Measurements from ENCODE around the gene TLDC2.

TLDC2 gene

DNA sequence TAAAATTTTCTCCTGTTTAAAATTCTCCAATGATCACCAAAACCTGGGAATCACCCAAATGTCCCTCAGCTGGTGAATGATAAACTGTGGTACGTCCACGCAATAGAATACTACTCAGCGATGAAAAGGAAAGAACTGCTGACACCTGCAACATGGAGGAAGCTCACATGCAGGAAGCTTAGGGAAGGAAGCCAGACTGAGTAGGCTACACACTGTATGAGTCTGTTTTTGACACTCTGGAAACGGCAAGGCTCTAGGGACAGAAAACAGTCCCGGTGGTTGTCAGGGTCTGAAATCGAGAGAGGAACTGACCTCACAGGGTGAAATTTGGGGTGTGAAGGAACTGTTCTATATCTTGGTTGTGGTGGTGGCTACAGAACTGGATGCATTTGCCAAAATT is 25.2 kb upstream of the TLDC2 start:
- DNase-seq = no peak

DNA sequence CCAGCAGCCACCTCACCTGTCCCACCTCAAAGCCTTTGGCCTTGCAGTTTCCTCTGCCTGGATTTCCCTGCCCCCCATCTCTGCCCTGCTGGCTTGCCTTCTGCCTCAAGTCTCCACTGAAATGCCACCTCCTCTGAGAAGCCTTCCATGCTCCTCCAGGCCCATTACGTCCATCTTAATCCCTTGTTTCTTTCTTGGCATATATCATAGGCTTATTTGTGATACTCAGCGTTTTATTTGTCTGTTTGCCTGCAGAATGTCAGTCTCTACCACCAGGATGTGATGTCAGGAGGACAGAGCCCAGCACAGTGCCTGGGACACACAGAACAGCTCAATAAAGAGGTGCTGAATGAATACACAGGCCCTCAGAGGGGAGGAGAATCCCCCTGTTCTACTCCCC is 24.4 kb upstream of the TLDC2 start:
- no peak for DNase-seq

DNA sequence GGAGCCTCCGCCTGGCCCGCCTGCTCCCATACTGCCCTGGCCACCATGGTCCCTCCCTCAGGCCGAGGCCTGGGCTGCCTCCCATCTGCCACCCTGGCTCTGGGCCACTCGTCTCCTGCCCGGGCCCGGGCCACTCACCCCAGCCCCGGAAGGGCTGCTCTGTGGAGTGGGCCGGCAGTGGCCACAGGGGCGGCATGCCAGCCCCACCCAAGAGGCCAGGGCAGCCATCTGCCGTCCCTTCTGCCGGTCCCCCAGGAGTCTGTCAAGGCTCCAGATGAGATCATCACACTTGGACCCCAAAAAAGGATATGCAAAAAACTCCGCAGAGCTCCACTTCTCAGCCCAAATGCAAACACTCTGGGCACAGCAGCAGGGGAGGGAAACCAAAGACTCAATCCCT is 23.8 kb upstream of the TLDC2 start:
- DNase-seq = peak; percentile 80 to 93

DNA sequence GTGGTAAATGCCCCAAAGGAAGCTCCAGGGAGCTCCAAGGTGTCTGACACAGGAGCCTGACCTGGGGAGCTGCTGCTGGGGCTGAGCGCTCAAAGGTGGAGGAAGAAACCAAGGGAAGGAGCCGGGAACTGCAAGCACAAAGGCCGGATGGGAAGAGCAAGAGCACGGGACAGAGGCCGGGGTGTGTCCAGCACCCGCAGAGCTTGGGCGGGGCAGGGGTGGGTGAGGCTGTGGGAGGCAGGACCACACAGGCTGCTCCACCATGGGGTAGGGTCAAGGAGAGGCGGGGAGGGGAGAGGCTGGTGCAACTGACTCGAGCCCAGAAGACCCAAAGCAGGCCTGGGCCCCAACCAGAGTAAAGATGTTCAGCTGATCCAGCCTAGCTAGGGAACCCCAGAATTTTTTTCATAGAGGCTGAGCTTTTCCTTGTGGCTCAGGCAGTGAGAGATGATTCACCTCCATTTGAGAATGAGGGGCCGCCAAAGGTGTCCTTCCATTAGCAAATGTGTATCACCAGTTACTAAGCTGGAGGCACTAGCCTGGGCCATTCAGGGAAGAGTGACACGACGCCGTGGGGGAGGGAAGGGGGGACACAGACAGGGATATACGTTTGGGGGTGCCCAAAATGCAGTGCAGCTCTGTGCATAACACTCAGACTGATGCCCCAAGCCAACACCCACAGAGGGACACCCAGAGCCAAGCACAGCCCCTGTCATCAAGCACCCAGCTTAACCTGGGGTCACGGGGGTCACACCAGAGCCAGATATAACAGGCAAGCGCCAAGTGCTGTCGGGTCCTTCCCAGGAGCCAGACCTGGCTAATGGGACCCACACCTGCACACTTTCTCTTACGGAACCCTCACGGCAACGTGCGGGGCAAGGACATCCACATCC is 21.3 kb upstream of the TLDC2 start:
- no peak for DNase-seq

DNA sequence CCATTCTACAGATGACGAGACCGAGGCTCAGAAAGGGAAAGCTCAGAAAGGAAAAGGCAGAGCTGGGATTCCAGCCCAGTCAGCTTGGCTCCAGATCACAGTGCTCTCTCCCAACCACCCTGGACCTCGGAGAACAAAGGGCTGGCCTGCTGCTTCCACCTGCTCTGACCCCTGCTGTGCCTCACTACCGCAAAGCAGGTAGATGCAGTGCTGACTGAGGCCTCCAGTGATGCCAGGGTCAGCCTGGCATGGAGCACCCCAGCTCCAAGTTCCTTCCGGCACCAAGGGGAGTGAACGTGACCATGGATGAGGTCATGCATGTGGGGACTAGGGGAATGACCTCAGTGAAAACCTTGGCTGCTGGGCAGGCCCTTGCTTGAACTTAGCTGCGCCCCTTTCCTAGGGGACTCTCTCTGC is 20.7 kb upstream of the TLDC2 start:
- DNase-seq = no peak

DNA sequence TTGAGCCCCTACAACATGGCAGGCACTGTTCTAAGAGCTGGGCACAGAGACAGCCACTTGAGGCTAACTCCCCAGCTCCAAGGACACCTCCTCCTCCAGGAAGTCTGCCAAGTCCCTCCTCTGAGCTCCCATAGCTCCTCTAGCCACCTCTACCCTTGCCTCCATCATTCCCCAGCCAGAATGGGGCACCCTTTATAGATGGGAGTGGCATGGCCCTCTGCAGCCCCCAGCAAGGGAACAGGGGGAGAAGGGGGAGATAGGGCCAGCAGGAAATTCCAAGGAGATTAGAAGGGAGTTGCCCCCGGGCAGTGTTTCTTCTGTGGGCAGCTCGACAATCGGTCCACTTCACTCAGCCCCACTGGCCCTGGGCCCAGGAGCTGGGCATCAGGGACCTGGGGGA is 19.7 kb upstream of the TLDC2 start:
- no peak for DNase-seq

DNA sequence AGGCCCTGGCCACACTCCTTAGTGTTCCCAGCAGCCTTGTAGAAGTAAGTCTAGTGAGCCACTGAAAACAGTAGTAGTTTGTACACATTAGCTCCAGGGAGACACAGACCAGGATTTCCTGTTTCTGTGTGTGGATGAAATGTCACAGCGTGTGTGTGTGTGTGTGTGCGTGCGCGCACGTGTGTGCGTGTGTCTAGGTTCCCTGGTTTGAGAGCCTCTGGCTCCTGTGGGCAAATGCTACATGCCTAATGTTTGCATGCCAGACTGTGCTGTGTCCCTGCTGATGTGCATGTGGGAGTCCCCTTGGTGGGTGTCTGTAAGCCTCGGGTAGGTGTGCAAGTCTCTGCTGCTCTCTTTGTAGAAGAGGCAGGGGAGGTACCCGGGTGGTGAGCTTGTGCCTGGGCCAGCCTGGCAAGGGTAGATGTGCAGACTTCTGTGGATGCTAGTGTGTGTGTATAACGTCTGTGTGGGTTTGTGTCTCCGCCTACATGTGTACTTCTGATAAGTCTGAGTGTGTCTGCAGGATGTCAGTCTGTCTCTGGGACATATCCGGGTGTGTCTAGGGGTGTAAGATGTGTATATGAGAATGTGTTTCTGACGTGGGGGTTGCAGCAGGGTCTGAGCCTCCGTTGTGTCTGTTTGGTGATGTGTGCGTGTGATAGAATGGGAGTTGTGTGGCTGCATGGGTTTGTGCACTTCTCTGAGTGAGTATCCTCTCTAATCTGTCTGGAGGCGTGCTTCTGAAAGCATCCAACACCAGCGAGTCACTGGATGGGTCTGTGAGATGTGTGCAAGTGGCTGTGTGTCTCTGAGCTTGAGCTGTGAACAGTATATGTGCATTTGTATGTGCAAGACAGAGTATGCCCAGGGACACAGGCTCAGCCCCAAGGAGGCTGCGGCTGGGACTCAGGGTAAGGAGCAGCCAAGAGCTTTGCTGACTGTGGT is 19.0 kb upstream of the TLDC2 start:
- DNase-seq = no peak

DNA sequence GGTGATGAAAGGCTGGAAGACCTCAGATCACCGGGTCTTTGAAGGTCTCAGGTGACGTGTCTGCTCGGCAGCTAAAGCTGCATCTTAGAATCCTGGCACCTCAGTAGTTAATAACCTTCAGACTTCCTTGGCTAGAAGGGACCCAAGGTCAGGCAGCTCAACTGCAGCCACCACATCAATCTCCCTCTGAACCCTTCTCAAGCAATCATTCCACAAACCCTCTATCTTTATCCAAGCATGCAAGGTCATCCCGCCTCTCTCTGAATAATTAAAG is 16.7 kb upstream of the TLDC2 start:
- DNase-seq = no peak

DNA sequence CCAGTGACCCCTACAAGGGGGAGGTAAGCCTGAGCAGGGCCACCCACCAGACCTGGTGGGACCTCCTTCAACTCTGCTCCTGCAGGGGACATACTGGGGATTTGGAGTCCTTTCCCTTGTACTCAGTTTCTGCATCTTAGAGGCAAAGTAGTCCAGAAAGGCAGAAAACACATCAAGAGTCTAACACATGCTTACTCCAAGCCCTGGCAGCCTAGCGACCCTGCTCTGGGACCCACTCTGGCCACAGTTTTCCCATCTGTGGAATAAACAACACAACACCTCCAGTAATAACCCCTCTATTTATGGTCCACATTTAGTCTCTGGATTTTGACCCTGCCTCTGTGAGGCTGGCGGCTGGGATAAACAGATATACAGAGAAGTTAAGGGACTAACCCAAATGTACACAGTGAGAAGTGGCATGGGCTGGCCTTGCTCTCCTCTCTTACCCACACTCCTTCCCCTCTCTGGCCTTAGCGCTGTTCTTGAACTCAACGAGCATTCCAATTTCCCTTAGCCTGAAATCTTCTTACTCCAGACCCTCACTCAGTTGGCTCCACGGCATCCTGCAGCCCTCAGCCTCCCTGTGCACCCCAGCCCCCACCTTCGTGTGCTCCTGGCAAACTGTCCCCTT is 16.1 kb upstream of the TLDC2 start:
- no peak for DNase-seq

DNA sequence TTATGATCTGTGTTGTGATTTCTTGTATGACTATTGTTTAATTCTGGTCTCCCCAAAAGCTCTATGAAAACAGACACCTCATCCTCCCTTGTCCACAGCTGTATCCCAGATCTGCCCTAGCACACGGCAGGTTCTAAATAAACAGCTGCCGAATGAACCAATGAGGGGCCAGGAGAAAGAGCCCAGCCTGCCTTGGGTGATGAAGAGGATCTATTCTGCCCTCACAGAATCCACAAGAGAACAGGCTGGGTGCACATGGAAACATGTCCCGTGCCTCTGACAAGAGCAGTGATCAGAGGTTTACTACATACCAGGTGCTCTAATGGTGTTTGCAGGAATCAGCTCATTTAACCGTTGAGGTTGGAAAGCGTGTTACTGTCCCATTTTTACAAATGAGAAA is 15.6 kb upstream of the TLDC2 start:
- DNase-seq = no peak

DNA sequence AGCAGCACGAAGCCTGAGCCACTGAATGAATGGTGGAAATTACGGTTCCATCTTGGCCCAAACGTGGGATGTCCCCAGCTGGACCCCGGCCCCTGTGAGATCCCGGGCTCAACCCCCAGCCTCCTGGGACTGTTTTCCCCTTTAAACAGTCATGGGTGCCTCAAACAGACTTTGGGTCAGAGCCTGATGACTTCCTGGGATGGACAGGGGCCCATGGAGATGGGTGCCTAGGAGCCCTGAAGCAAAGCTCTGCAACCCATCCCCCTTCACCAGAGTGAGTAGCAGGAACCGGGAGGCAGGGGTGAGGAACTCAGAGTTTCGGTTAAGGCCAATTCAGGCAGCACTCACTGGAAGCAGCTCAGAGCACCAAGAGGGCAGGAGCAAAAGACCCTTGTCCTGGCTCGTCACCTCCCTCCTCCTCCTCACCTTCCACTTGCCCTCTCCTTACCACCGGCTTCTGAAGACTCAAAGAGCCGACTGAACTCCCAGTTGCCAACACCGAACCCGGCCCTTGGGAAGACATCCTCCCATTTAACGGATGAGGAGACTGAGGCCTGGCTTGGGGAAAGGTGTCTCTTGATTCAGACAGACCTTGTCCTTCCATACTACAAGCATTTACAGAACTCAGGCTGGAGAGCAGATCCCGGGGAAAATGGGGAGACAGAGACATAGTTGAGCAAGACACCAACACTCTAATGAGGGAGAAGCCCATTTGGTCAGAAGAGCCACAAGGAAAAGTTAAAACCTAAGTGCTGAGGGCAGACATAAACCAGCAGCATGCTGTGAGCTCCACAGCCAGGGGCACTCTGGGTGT is 14.9 kb upstream of the TLDC2 start:
- DNase-seq = no peak

DNA sequence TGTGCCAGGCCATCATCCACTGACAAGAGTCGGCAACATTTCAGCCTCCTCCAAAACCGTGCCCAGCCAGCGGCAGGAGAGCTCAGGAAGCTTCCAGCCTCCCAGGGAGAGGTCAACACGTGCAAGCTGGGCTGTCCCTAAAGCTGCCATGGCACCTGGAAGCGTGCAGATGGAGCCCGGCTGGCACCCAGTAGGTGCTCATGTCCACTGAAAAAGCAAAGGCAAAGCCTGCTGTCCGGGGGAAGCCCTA is 14.4 kb upstream of the TLDC2 start:
- peak; percentile 52 to 63 for DNase-seq

DNA sequence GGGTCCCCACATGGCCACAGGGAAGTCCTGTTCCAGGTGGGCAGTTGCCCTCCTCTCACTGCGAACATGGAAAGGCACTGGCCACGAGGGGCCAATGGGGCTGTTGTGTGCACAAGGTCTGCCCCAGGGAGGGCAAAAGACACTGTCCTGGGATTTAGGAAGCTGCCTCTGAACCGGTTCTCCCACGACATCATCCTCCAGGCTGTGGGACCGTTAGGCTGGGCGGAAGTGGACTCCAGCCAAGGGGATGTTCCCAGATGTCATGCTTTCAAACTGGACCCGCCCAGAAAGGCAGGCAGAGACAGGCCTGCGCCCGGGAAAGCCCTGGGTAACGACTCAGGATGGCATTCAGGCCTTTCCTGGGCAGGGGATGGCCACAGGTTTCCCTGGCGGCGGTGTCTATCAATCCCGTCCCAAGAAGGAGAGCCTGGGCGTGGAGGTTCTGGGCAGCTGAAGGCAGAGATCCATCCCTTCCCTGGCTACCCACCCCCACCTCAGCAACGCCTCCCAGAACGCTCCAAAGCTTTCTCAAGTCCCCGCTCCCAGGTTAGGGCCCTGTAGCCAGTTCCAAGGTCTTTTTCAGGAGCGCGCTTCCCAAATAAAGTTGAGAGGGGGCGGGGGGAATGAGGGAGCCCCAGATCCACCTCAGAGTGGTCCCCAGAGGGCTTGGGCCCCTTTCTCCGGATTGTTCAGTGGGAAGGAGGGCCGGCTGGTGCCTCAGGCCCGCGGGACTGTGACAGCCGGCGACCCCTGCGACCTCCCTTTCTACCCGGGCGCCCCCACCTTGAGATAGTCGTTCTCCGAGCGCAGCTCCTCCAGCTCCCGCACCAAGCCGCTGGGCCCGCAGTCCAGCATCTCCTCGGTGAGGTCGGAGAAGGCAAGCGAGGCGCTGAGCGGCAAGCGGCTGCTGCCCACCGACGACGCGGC is 13.8 kb upstream of the TLDC2 start:
- no peak for DNase-seq

DNA sequence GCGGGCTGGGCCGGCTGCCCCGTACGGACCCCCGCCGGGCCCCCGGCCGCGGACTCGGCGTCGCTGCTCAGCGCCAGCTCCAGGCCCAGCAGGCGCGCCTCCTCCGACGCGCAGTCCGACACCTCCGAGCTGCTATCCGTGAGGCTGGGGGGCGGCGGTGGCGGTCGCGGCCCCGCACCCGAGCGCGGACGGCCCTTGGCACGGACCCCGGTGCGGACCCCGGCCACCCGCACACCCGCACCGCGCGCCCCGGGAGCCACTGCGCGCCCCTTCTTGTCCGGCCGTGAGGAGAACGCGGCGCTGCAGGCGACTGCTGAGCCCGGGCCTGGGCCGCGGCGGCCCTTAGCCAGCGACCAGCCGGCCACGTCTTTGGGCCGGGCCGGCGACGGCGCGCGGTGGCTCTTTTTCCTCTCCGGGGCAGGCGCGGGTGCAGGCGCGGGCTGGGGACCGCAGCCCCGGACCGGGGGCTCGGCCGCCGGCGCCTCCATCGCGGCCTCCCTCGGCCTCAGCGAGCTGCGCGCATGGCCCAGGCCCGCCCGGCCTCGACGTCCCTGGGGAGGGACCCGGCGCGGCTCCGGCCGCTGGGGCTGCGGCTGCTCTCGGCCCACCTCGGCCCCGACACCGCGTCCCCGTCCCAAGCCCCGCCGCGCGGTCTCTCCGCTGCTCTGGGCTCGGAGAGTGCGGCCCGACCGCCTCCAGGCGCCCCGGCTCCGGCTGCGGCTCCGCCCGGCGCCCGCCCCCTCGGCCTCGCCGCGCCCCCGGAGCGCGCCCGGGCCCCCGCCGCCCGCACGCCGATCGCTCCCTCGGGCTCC is 12.9 kb upstream of the TLDC2 start:
- no peak for DNase-seq

DNA sequence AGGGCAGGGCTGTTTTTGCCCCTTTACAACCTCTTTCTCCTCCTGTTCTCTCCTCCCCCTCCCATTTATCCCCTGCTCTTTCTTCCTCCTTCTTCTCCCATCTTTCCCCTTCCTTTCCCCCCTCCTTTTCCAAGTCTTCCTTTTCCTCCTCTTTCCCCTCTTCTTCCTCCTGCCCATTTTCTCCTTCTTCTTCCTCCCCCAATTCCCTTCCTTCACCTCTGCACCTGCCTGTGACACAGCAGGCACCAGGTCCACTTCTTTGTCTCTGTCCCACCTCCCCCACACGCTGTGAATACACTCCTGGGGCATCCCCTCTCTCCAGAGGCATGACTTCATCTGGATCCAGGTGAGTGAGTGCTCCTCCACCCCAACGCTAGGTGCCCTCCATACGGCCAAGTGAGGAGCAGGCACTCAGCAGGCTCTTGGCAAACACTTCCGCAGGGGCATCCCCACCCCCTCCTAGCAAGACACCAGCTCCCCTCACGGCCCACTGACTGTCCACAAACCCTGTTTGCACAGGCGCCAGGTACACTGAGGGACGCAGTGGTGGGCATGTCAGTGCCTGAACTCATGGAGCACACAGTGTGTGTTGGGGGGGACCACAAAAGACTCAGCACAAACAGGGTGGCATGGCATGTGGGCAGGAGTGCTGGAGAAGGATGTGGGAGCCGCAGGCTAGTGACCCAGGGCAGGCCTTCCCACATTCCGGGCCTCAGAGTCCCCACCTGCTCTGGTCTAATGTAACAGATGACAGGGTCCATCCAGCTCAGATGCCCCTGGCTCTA is 10.7 kb upstream of the TLDC2 start:
- no peak for DNase-seq

DNA sequence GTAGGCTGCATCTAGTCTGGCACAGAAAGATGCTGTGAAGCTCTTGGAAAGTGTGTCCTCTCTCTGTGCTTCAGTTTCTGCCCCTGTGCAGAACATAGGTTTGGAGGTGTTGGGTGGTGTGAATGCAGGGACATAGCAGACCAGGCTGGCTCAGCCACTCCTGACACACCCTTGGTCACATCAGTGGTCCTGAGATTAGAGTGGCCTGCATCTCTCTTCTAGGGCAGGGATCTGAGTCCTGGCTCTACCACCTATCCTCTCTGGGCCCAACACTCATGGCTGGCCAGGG is 10.1 kb upstream of the TLDC2 start:
- no peak for DNase-seq

DNA sequence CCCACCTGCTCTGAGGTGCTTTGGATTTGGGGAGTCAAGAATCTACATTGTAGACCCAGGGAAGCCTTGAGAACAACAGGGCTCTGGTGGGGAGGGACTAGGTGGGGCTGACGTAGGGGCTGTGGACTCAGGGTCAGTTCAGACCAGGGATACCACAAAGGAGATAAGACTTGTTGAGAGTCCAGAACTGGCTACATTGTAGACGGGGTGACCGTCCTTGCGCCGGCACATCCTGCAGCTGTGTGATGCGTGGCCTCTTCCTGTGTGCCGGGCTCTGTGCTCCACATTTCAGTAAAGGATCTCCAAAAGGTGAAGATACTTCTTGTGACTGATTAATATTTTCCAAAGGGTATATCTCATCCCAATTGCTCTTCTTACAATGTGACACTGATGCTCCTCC is 9.8 kb upstream of the TLDC2 start:
- no peak for DNase-seq

DNA sequence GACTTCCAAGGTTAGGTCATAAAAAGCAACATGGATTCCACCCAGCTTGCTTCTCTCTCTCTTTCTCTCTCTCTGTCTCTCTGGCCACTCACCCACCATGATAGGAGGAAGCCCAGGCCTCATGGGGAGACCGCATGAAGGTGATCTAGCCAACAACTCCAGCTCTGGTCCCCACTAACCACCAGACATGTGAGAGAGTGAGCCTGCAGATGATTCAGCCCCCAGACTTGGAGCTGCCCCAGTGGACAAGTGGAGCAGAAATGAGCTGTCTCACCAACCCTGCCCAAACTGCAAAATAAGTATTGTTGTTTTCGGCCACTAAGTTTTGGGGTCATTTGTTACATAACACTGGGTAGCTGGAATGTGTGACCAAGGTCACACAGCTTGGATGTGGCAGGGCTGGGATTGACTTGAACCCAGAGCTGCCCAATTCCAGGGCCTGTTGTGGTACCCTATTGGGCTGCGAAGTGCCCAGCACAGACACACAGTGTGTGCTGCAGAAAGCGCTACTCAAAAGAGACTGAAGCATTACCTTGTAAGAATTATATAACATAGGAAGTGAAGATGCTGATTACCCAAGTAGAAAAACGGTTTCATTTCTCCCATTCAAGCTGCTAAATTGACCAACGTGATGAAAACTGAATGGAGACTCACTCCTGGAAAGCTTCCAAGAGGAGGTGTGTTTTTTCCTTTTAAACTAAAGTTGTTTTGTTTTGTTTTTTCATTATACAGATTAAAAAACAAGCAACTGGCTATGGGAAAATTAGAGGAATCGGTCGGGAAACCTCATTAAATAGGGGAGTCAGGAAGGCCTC is 9.1 kb upstream of the TLDC2 start:
- no peak for DNase-seq
